GM13976 (cell line): ENCODE results near the gene HOXB9.
A peak's percentile ranks its signal among the peaks of the same experiment; 100 is the strongest.

Experiments
- DNase-seq: peaks from one replicate; pipeline ENCODE4 v3.0.0; 2012; ENCODE audit warnings: low spot score
- CTCF ChIP-seq: IDR thresholded peaks from 2 replicates; pipeline ENCODE4 v1.5.1; 2012; ENCODE audit warnings: borderline replicate concordance, mild to moderate bottlenecking; ENCODE audit not compliant: insufficient read depth; ENCODE audit errors: extremely low read depth, missing control alignments, control extremely low read depth
- in situ Hi-C: fragments of 300-500 bp; cut with MboI; formaldehyde crosslinking; loops from one replicate; pipeline ENCODE4 v1.12.0; 2022; ENCODE audit warnings: low sequenced_read_pairs, mixed read lengths, inconsistent platforms; ENCODE audit not compliant: unreplicated experiment

Gene HOXB9

GRCh38 chr17:48590607-48591161 lies 35.5 kb downstream of the HOXB9 start:
- in situ Hi-C loops: no loop called here
- TF ChIP-seq CTCF: no peak
- no peak for DNase-seq

DNA sequence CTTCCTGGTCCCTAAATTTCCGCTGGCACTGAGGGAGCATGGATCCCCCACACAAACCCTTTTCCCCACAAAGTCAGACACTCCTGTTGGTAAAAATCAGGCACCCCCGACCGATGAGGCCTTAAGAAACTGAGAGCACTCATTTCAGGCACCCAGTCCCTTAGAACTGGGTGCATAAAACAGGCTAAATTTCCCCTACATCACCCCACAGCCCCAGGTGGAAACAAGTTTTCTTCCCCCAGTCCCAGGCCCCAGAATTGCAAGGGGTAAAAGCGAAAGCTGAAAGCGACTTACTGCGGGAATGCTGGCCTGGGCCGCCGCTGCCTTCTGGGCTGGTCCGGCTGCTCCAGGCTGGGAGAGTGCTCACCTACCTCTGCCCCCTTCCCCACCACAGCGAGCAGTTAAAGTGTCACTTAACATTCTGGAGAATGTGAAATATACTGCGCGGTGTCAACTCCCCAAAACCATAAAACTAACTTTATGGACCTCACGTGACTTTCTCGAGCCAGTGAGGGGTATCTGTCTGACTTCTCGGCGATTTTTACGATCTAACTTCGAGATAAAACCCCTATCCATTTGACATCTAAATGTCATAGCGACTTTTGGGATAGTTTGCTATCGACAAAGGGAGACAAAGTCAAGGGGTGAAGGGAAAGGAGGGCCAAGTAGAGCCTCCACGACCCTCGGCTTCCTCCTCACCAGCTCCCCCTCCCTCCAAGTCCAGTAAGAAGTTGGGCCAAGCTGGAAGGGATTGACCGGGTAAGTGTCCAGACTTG lies 36.1 kb downstream of the HOXB9 start, which contains the start of gene HOXB3:
Gene HOXB3 (minus strand): TSS at position 411 of the 776 bp plus-strand sequence. CDS start 37,767 bp downstream, outside the sequence.
- DNase-seq: no peak
- TF ChIP-seq CTCF: no peak
- in situ Hi-C loops: no loop called here

DNA sequence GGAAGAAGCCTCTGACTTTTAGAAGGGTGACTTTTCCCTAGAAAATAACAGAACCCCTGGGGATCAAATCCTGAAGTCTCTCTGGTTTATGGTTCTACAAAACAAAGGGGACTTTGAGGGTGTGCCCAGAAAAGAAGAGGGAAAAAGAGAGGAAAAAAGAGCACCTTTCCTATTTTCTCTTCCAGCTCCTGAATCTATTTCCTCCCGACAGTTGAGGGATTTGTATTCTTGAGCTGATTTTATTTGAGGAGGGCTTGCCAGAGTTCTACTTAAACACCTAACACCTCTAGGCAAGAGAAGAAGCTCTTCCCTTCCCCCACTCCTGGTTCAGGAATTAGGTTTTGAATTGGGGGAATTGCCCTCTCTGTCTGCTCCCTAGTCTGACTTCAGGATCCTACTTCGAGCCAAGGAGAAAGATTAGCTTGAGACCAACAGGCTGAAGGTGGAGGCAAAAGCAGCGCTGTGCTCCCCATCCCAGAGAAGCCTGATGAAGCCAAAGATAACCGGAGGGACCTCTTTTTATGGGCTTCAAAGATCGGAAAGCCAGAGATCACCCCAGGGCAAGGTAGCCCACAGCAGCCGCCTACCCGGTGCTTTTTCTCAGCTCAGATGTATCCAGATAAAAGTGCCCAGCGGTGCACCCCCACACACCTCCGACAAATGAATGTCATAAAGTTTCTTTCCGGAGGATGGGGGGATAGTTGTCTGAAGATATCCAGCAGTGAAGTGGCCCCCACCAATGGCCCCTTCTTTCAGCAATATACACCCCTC lies 36.9 kb downstream of the HOXB9 start:
- no peak for DNase-seq
- no peak for TF ChIP-seq CTCF
- in situ Hi-C loops: no loop called here

- in situ Hi-C loops: no loop called here
- DNase-seq: no peak
Measured at GRCh38 chr17:48588528-48588927, 37.6 kb downstream of the HOXB9 start.

GRCh38 chr17:48588074-48588415 lies 38.1 kb downstream of the HOXB9 start:
- TF ChIP-seq CTCF: no peak
- in situ Hi-C loops: no loop called here
- DNase-seq: no peak

More at GRCh38 chr17:48588528-48588927, 37.6 kb downstream of the HOXB9 start:
- peak; percentile 3 for TF ChIP-seq CTCF

GRCh38 chr17:48587276-48588073 lies 38.7 kb downstream of the HOXB9 start:
- no peak for DNase-seq
- TF ChIP-seq CTCF: no peak
- in situ Hi-C loops: no loop called here
